NCI-H2171 treated with DMSO at 0.1 percent for 48 hours (cell line): ENCODE data around the gene NUMBL.
A peak's percentile ranks its signal among the peaks of the same experiment; 100 is the strongest.
"Not testable (repeated sequence)": the region's sequence is repeated elsewhere in the genome, so short reads cannot be mapped to it uniquely, and the experiment has no call there.

Source experiments
- DNase-seq: peaks from one replicate; lab custom pipeline; 2025; lab: John Stamatoyannopoulos, UW

Gene NUMBL

DNA sequence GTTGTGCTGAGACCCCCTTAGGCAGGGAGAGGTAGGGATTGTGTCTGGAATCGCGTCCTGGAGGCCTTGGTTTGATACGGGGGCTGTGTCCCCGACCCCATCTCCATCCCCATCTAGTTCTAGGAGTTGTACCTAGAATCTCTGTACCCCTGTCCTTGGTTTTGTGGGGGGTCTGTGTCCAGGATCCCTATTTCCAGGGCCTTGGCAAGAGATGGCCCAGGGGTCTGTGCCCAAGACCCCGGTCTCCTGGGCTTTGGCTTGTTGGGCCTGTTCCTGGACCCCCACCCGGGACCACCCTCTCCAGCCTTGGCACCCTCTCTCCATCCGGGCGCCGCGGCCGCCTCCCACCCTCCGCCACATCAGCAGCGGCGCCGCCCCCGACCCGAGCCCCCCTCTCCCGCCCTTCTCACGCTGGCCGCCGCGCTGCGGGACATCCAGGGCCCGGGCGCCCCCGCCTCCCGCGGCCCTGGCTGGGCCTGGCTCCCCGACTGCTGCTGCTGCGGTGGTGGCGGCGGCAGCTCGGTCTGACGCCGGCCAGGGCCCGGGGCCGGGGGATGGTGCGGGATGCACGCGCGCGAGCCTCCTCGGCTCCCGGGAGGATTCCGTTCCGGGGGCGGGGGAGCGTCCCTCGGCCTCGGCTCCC lies at the start of gene NUMBL:
Gene NUMBL (minus strand): TSS at position 602 of the 643 bp plus-strand sequence. CDS start 168 bp downstream, at position 434.
- DNase-seq: no peak

DNA sequence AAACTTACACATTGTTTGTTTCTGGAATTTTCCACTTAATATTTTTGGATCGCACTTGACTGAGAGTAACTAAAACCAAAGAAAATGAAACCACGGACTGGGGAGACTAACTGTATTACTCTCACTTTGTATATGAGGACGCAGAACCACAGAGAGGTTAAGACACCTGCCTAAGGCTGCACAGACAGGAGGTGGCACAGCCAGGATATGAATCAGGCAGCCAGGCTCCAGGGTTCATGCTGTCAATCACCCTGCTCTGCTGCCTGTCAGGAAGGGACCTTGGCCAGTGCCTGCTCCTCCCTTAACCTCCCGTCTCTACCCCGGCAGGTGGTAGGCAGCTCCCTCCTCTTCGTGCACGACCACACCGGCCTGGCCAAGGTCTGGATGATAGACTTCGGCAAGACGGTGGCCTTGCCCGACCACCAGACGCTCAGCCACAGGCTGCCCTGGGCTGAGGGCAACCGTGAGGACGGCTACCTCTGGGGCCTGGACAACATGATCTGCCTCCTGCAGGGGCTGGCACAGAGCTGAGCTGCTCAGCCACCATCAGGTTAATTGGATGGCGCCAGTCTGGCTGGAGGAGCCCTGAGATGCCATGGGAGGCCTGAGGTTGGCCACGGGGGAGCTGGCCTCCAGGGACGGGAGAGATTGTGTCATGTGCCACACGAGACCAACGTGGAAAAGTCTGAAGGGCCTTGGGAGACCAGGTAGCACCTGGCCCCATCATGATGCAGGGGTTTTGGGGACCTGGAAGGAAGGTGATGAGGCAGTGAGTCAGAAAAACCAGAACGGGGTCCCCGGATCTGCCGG lies 48.8 kb upstream of the NUMBL start:
- DNase-seq: no peak

DNA sequence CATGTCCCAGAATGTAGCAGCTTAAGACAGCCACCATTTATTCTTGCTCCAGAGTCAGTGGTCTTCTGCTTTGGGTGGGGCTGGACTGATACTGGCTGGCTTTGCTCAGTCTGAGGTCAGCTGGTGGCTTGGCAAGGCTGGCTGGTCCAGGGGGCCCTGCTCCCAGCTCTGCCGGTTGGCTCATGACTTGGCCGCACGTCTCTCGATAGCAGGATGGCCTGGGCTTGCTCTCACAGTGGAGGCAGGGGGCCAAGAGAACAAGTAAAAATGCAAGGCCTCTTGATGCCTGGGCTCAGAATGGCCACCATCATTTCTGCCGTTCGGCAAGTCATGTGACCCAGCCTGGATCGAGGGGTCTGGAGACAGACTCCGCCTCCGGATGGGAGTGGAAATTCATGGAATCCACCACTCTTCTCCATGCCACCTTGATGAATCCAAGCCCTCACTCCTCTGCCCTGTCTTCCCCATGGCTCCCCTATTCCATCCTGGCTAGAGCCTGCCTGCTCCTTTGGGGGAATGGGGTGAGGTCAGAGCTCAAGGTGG lies 46.7 kb upstream of the NUMBL start:
- DNase-seq: no peak

DNA sequence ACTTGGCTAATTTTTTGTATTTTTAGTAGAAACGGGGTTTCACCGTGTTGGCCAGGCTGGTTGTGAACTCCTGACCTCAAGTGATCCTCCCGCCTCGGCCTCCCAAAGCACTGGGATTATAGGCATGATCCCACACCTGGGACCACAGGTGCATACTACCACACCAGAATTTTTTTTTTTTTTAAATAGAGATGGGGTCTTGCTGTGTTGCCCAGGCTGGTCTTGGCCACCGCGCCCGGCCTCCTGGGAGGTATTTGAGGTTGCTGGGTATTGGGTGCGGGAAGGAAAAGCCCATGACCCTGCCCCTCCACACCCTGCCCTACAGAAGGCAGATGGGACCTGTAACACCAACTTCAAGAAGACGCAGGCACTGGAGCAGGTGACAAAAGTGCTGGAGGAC lies 46.2 kb upstream of the NUMBL start:
- DNase-seq: no peak

DNA sequence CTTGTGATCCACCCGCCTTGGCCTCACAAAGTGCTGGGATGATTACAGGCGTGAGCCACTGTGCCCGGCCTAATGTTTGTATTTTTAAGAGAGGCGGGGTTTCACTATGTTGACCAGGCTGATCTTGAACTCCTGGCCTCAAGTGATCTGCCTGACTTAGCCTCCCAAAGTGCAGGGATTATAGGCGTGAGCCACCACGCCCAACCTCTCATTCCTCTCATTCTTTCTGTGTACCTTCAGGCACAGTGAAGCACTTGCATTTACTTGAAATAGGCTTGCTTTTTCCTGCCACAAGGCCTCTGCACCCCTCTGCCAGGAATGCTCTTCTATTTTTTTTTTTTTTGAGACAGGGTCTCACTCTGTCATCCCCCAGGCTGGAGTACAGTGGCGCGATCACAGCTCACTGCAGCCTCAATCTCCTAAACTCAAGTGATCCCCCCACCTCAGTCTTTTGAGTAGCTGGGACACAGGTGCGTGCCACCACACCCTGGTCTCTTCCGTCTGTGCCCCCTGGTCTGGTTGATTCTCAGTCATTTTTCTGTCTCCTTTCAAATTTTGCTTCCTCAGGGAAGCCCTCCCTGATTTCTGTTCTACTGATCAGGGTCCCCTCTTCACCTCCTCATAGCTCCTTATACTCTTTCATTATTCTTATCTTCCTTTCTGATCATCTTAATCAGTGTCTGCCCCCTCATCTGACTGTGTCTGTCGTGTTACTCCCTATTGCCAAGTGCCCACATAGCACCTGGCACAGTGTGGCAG lies 44.7 kb upstream of the NUMBL start:
- no peak for DNase-seq

DNA sequence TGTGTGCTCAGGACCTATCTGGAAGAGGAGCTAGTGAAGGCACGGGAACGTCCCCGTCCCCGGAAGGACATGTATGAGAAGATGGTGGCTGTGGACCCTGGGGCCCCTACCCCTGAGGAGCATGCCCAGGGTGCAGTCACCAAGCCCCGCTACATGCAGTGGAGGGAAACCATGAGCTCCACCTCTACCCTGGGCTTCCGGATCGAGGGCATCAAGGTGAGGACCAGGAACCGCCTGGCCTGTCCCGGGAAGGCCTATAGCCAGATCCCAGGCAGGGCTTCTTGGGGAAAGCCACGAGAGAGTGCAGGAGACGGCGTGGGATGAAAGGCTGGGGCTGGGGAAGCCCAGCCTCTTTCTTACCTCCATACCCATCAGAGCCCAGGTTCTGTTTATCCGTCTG lies 42.7 kb upstream of the NUMBL start:
- no peak for DNase-seq

DNA sequence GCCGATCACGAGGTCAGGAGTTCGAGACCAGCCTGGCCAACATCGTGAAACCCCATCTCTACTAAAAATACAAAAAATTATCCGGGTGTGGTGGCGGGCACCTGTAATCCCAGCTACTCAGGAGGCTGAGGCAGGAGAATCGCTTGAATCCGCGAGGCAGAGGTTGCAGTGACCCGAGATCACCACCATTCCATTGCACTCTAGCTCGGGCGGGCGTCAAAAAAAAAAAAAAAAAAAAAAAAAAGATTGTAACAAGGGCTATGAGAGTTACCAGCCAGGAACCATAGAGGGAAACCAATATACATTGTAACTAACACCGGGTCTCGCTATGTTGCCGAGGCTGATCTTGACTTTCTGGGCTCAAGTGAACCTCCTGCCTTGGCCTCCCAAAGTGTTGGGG lies 41.9 kb upstream of the NUMBL start:
- not testable (repeated sequence) for DNase-seq

DNA sequence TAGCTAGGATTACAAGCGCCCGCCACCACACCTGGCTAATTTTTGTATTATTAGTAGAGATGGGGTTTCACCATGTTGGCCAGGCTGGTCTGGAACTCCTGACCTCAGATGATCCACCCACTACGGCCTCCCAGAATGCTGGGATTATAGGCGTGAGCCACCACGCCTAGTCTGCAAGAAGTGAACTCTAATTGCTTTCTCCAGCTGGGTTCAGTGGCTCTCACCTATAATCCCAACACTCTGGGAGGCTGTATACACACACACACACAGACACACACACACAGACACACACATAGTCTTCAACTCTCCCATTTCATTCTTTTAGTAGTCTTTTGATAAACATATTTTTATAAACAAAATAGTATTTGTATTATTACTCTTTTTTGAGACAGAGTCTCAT lies 39.6 kb upstream of the NUMBL start:
- not testable (repeated sequence) for DNase-seq

DNA sequence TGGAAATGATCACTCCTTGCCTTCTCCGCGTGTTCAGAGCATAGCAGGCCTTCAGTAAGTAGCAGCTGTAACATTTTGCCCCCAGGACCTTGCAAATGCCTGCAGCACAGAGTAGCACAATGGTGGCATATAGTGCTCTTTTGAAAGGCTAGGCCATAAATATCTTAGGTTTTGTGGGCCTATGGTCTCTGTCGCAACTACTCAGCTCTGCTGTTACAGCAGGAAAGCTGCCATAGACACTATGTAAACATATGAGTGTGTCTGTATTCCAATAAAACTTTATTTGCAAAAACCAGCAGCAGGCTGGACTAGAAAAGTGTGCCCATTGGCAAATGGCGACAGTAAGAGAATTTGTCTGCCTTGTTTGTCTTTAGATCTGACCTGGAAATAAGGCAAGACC lies 35.8 kb upstream of the NUMBL start:
- DNase-seq: no peak

DNA sequence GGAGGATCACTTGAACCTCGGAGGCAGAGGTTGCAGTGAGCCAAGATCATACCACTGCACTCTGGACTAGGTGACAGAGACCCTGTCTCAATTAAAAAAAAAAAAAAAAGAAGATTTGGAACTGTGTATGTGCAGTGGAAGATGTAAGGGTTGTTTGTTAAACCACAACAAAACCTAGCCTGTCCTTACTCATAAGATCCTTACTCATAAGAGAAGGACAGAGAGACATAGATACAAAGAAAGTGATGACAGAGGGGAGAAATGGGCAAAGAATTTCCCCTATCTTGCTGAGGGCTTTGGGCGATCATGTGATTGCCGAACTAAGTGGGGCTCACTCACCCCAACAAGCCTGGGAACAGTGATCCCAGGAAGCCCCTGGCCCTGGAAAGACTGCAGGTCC lies 34.4 kb upstream of the NUMBL start:
- no peak for DNase-seq

DNA sequence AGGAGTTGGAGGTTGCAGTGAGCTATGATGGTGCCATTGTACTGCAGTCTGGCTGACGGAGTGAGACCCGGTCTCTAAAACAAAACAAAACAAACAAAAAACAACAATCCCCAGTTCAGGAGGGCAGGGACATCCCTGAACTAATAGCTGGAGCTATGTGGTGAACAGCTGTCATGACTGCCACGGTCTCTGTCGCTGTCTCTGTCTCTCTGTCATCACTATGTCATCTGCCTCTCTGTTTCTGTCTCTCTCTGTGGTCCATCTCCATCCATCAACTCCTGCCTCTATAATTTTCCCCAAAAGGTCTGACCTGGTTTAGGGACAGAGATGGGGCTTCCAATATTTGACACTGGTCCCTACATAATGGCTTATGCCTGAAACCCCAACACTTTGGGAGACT lies 33.9 kb upstream of the NUMBL start:
- no peak for DNase-seq

DNA sequence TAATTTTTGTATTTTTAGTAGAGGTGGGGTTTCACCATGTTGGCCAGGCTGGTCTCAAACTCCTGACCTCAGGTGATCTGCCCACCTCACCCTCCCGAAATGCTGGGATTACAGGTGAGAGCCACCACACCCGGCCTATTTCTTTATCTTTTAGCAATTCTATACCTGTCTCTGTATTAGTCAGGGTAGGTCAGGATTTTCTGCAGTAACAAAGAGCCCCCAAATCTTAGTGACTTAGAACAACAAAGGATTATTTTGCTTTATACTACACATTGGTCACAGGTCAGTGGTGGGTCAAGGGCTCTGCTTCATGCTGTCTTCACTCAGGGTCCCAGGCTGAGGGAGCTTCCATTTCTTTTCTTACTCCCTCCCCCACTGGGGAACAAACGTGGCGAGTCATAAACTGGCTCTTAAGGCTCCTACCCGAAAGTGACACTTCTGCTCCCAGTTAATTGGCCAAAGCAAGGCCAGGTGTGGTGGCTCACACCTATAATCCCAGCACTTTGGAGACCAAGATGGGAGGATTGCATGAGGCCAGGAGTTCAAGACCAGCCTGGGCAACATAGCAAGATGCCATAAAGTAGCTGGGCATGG lies 33.3 kb upstream of the NUMBL start:
- no peak for DNase-seq

DNA sequence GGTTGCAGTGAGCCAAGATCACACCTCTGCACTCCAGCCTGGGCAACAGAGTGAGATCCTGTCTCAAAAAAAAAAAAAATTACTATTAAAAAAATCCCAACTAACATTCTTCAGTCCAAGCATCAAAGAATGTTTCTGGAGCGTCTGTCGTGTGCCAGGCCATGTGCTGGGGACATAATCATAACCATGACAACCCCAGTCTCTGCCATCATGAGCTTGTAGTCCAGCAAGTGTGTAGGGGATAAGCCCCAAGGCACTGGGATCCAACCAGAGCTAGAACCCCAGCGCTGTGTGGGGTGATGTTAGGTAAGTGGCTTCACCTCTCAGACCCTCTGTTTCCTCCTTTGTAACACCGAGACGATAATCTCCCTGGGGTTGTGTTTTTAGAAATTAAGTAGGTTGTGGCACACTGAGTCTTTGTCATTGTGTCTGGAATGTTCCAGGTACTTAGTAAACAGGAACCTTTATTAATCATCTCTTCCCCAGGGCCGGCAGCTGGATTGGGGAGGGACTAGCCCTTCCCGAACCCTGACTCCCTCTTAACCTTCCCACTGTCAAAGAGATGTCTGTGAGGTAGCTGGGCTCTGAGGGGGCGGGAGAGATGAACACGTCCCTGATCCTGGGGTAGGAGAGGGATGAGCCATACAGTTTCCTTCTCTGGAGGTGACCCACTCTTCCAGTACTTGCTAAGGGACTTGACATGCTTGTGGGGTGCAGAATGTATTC lies 31.6 kb upstream of the NUMBL start:
- DNase-seq: no peak

DNA sequence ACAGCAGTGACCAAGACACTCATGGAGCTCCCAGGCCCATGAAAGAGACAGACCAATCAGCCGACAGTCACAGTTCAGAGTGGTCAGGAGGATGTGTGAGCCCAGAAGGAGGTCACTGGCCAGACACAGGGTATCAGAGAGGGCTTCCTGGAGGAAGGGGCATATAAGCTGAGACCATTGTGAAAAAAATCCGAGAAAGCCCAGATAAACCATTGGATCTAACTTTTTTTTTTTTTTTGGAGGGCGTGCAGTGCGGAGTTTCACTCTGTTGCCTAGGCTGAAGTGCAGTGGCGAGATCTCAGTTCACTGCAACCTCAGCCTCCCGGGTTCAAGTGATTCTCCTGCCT lies 30.7 kb upstream of the NUMBL start:
- no peak for DNase-seq

DNA sequence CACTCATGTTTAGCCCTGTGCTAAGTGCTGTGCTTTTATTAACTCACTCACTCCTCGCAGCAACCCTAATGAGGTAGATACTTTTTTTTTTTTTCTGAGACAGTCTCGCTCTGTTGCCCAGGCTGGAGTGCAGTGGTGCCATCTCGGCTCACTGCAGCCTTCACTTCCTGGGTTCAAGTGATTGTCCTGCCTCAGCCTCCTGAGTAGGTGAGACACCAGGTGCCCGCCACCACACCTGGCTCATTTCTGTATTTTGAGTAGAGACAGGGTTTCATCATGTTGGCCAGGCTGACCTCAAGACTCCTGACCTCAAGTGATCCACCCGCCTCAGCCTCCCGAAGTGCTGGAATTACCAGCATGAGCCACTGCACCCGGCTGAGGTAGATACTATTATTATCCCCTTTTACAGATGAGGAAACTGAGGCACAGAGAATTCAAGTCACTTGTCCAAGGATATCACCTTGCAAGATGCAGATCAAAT lies 29.0 kb upstream of the NUMBL start:
- no peak for DNase-seq

DNA sequence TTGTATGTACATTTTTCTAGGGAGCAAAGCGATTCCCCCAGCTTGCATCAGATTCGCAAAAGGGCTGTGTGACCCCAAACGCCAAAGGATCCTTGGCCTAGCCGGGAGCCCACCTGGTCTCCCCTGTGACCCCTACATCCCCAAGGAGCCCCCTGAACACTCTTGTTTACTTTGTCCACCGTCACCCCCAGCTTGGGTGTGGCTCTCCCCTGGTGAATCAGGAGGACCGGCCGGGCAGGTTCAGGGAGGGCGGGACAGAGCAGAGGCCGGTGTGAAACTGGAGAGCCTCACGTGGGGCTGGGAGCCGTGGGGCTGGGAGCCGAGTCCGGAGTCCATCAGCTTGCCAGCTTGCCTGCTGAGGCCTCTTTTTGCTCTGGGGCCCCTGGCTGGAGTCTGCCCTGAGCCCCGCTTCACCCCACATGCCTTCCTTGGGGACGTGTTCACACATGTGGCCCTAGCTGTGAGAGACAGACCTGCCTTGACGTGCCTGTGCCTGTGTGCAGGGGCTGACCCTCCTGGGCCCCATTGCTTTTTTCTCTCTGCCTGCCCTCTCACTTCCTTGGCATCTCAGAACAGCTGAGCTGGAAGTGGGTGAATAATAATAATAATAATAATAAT lies 28.4 kb upstream of the NUMBL start:
- peak; percentile 56 for DNase-seq

DNA sequence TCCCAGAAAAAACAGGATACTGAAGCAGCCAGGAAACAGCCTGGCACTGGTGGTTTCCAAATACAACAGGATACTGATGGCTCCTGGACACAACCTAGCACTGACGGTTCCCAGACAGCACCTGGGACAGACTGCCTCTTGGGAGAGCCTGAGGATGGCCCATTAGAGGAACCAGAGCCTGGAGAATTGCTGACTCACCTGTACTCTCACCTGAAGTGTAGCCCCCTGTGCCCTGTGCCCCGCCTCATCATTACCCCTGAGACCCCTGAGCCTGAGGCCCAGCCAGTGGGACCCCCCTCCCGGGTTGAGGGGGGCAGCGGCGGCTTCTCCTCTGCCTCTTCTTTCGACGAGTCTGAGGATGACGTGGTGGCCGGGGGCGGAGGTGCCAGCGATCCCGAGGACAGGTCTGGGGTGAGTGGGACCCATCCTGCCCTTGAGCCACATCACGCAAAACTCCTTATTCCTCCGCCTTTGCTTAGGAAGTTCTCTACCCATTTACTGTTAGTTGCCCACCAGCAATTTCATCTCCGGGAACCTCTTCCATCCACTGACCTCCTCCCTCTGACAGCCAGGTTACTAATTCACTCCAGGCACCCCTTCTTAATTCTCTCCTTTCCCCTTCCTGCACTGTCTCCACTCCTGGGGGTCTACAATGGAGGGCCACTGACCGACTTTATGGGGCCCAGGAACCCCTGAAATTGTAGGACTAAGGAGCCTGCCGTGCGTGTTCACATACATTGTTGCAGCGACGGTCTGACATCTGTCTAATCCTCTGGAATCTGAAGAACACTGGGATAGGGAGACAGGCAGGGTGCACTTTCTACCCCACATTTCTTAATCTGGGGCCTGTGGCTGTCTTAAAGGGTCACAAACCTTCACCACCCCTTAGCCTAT lies 27.7 kb upstream of the NUMBL start:
- no peak for DNase-seq

DNA sequence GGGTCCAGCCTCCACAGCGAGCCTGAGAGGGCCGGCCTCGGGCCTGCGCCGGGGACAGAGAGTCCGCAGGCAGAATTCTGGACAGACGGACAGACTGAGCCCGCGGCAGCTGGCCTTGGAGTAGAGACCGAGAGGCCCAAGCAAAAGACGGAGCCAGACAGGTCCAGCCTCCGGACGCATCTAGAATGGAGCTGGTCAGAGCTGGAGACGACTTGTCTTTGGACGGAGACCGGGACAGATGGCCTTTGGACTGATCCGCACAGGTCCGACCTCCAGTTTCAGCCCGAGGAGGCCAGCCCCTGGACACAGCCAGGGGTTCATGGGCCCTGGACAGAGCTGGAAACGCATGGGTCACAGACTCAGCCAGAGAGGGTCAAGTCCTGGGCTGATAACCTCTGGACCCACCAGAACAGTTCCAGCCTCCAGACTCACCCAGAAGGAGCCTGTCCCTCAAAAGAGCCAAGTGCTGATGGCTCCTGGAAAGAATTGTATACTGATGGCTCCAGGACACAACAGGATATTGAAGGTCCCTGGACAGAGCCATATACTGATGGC lies 27.0 kb upstream of the NUMBL start:
- no peak for DNase-seq

DNA sequence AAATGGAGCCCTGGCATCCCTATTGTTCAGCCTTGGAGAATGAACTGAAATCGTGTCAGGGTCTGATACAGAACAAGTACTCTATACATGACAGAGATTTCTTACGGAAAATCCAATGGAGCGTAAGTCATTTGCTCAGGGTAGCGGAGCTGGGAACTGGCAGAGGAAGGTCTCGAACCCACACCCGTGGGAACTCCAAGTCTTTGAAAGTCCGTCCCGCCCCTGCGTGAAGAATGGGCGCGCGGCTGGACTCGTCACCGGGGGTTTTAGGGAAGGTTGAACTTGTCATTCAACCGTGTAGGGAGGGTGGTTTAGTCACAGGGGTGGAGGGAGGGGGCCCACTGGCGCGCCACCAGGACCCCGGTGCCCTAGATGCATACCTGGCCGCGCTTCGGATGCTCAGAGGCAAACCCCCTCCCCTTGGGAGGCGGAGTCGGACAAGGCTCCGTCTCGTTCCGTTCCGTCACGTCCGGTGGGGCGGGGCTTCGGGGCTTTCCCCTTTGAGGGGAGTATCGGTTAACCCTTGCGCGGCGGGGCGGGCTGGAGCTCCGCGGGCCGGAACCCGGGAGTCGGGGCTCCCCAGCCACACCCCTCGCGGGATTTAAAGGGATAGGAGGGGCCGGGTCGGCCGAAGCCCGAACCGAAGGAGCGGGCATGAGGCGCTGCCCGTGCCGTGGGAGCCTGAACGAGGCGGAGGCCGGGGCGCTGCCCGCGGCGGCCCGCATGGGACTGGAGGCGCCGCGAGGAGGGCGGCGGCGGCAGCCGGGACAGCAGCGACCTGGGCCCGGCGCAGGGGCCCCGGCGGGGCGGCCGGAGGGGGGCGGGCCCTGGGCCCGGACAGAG lies 26.3 kb upstream of the NUMBL start, which contains the start of the genes COQ8B and ITPKC:
Gene COQ8B (minus strand): TSS at position 405 of the 843 bp plus-strand sequence. CDS start 2,254 bp downstream, outside the sequence.
Gene ITPKC (plus strand): TSS at position 631 of the 843 bp plus-strand sequence. CDS start 24 bp downstream, at position 655.
- peak; percentile 96 for DNase-seq
